GM10248 (cell line): ENCODE measurements around the gene RSKR.
"Not testable (repeated sequence)": the region's sequence is repeated elsewhere in the genome, so short reads cannot be mapped to it uniquely, and the experiment has no call there.

ENCODE experiments used
- CTCF ChIA-PET: fragments of 300-600 bp; sonication (Branson Sonifier 250); formaldehyde crosslinking; extraction: SDS; loops from one replicate; lab custom pipeline; 2021; ENCODE audit warnings: antibody characterized with exemption; lab: Yijun Ruan, JAX
- POLR2A ChIA-PET: fragments of 350-650 bp; sonication (Branson Sonifier 250); formaldehyde crosslinking; extraction: SDS; loops from one replicate; lab custom pipeline; 2020; ENCODE audit warnings: antibody characterized with exemption; lab: Yijun Ruan, JAX
- DNase-seq: peaks from one replicate; pipeline ENCODE4 v3.0.0; 2012; ENCODE audit errors: extremely low spot score
- CTCF ChIP-seq: IDR thresholded peaks from 2 replicates; pipeline ENCODE4 v1.5.1; 2012; ENCODE audit warnings: mild to moderate bottlenecking, low read depth; ENCODE audit errors: extremely low read depth, missing control alignments, control extremely low read depth

Gene RSKR

GRCh38 chr17:28613931-28614381, at the start of gene RSKR:
Gene RSKR (minus strand): TSS chr17:28614185. CDS start chr17:28614161, 24 bp downstream.
- no peak for TF ChIP-seq CTCF
- DNase-seq, result no peak
- ChIA-PET CTCF (interaction anchor here (0.9 to 7.2 kb wide), 12 partner anchors 10 to 121 kb away, joined by 3 to 42 read pairs (median 4); no protein-coding TSS in a partner anchor), POLR2A (interaction anchor here (1.1 kb wide), 1 partner anchor 16 kb away, joined by 5 read pairs; no protein-coding TSS in a partner anchor)

- TF ChIP-seq CTCF, result no peak
- POLR2A ChIA-PET, result interaction anchor here (0.6 kb wide), 1 partner anchor 328 kb away, joined by 4 read pairs; the partner anchor contains the start of gene TNFAIP1
- no peak for DNase-seq
- CTCF ChIA-PET, result interaction anchor here (4.0 to 4.2 kb wide), 3 partner anchors 13 to 19 kb away, joined by 16 to 43 read pairs (median 18); partner anchors contain the start of gene BLTP2
Measured at GRCh38 chr17:28663723-28664122, 49.7 kb upstream of the RSKR start.

GRCh38 chr17:28662527-28662829, 48.5 kb upstream of the RSKR start:
- TF ChIP-seq CTCF, result no peak
- POLR2A ChIA-PET, result interaction anchor here (0.9 to 1.4 kb wide), 4 partner anchors 16 to 180 kb away, joined by 3 to 4 read pairs (median 3); partner anchors contain the start of genes BLTP2, FAM222B and RPL23A
- CTCF ChIA-PET, result interaction anchor here (0.7 to 4.2 kb wide), 6 partner anchors 13 to 455 kb away, joined by 3 to 43 read pairs (median 10); partner anchors contain the start of gene BLTP2
- DNase-seq, result no peak

- CTCF ChIA-PET, result interaction anchor here (0.7 to 4.2 kb wide), 12 partner anchors 8 to 455 kb away, joined by 3 to 43 read pairs (median 5); partner anchors contain the start of genes BLTP2 and RPL23A
- TF ChIP-seq CTCF, result no peak
- POLR2A ChIA-PET, result interaction anchor here (0.8 to 1.4 kb wide), 5 partner anchors 16 to 180 kb away, joined by 3 to 5 read pairs (median 3); partner anchors contain the start of genes BLTP2, FAM222B and RPL23A
- DNase-seq, result peak; percentile 94
Measured at GRCh38 chr17:28661635-28662526, 47.9 kb upstream of the RSKR start, which contains the start of the genes SDF2 and SUPT6H. Gene SDF2 (minus strand): TSS chr17:28661906. CDS start chr17:28661876, 30 bp downstream. Gene SUPT6H (plus strand): TSS chr17:28662205. CDS start chr17:28673402, 11,197 bp downstream.

- CTCF ChIA-PET, result interaction anchor here (4.2 kb wide), 1 partner anchor 15 kb away, joined by 43 read pairs; the partner anchor contains the start of gene BLTP2
Measured at GRCh38 chr17:28659497-28659881, 45.5 kb upstream of the RSKR start.

GRCh38 chr17:28658766-28659496, 44.9 kb upstream of the RSKR start:
- CTCF ChIA-PET, result interaction anchor here (4.4 kb wide), 1 partner anchor 11 kb away, joined by 17 read pairs; no protein-coding TSS in a partner anchor
- POLR2A ChIA-PET, result interaction anchor here (0.6 kb wide), 1 partner anchor 9 kb away, joined by 3 read pairs; no protein-coding TSS in a partner anchor
- not testable (repeated sequence) for DNase-seq

More at GRCh38 chr17:28659497-28659881, 45.5 kb upstream of the RSKR start:
- POLR2A ChIA-PET, DNase-seq: not testable (repeated sequence)

- CTCF ChIA-PET, result interaction anchor here (2.2 to 4.4 kb wide), 2 partner anchors 11 to 15 kb away, joined by 7 to 17 read pairs; no protein-coding TSS in a partner anchor
- DNase-seq, POLR2A ChIA-PET: not testable (repeated sequence)
Measured at GRCh38 chr17:28658342-28658741, 44.4 kb upstream of the RSKR start.
